HTR-8/SVneo (cell line): ENCODE results near the gene NALCN.

Source experiments
- DNase-seq: peaks from one replicate; pipeline ENCODE4 v3.0.0; 2011; ENCODE audit warnings: low spot score, mixed read lengths; ENCODE audit not compliant: insufficient read length
- FAIRE-seq: peaks from 2 replicates; lab custom pipeline; 2011; peaks lifted over from hg19 to GRCh38; lab: Jason Lieb, UNC

Gene NALCN

GRCh38 chr13:101080616-101081015, 335.7 kb downstream of the NALCN start:
- FAIRE-seq, result no peak
- no peak for DNase-seq

- DNase-seq, result no peak
- no peak for FAIRE-seq
Observed at GRCh38 chr13:101065329-101065728, 351.0 kb downstream of the NALCN start.

DNA sequence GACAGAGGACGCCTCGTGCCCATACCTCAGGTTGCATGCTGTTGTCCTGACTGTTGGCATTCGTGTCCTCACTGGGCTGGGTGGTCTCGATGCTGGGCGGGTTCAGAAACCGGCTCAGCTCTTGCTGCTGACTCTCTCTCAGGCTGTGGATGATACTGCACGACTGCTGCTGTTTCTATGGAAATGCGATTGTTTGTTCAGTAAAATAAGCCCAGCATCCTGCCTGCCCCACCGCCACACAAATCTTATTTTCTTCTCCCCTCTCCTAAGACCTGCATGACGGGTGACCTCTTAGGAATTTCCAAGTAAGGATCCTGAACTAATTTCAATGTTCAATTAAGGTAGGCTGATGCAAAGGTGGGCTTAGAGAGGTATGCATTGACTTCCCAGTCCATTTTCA, 356.5 kb downstream of the NALCN start:
- FAIRE-seq, result no peak

GRCh38 chr13:101058841-101059240, 357.5 kb downstream of the NALCN start:
- no peak for FAIRE-seq
- no peak for DNase-seq

More for the DNA sequence above, 356.5 kb downstream of the NALCN start:
- DNase-seq, result no peak

- FAIRE-seq, result no peak
- no peak for DNase-seq
Observed at GRCh38 chr13:101053301-101054093, 362.8 kb downstream of the NALCN start.

DNA sequence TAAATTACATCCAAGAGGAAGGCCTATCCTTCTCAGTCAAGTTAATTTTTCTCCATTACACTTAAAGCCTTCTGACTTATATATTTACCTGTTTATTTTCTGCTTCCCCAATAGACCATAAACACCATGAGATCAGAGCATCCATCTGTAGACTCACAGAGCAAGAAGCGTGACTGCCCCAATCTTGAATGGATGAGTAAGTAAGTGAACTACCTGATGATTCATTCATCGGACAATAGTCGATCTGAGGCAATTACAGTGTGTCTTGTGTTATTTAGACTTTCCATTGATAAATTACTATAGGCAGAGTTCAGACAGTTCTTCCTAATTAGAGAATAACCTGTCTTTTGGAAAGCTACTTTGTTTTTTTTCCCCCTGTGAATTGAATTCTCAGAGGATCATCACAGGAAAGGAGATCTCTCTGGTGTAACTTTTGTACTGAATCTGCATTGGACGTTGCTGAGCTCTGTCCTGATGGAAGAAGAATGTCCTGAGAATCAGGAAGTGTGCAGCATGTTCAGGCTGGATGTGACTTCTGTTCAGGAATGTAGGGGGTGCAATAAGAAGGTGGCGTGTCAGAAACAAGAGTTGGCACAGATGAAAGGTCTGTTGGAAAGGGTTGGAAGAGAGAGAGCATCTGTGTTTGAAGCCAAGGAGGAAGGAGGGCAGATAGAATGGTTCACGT, 367.0 kb downstream of the NALCN start:
- DNase-seq (no peak), FAIRE-seq (no peak)

GRCh38 chr13:101036546-101036945, 379.8 kb downstream of the NALCN start:
- FAIRE-seq (no peak), DNase-seq (no peak)

DNA sequence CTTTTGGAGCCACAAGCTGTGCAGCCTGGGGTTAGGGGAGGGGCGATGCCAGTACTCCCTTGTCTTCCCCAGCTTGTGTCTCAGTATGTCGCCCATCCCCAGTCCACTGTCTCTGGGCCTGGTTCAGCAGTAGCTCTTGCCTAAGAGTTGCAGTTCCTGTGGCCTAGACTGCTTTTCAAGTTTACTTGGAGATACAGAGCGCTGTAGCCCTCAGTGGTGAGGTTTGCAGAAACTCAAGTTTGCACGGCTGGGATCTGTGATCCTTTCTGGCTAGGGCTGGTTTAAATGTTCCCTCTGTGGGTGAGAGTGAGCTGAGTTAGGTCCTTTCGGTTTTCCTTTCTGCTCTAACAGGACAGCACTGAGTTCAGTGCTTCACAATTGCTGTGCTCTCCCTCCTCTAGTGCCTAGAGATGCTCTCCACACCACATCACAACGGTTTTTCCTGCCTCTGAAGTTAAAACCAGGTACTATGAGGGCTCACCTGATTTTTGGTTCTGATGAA, 381.1 kb downstream of the NALCN start:
- DNase-seq (no peak), FAIRE-seq (no peak)

- FAIRE-seq, result no peak
Observed at GRCh38 chr13:101026736-101027398, 389.4 kb downstream of the NALCN start.

GRCh38 chr13:101026328-101026727, 390.0 kb downstream of the NALCN start:
- FAIRE-seq, result no peak
- DNase-seq, result no peak

More at GRCh38 chr13:101026736-101027398, 389.4 kb downstream of the NALCN start:
- DNase-seq, result no peak

DNA sequence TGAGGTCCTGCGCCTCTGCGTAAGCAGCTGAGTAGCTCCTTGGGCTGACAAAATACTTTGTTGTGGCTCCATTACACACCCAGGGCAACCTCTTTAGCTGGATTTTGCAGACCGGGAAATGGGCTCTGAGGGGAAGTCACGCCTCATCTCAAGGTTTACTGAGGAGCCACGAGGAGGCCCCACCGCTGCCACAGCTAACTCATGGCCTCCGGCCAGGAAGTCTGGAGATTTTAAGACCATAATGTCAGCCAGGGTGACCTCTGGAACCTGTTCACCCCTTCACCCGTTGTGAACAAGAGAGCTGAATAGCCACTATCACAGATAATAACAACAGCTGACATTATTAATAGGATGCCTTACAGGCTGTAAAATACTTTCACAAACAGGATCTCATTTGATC, 390.4 kb downstream of the NALCN start:
- FAIRE-seq, result no peak
- DNase-seq, result no peak

DNA sequence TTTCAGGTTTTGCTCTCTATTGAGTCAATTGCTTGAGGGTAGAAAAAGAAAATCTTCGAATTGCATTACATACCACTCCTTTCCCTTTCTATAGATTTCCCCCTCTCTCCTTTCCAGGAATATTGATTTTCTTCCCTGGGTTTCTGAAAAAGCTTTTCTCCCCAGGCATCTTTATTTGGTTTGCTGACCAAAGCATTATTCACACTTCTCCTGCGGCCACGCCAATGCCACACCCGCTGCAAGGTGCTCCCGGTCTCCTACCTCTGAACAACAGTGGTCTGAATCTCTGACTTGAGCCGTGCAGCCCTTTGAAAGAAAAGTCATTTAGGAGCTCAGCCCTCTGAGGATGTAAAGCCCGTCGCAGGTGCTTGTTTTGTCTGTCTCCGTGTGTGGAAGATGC, 390.8 kb downstream of the NALCN start:
- no peak for FAIRE-seq
- DNase-seq, result no peak

- no peak for FAIRE-seq
- DNase-seq, result no peak
Observed at GRCh38 chr13:101019126-101019525, 397.2 kb downstream of the NALCN start.

DNA sequence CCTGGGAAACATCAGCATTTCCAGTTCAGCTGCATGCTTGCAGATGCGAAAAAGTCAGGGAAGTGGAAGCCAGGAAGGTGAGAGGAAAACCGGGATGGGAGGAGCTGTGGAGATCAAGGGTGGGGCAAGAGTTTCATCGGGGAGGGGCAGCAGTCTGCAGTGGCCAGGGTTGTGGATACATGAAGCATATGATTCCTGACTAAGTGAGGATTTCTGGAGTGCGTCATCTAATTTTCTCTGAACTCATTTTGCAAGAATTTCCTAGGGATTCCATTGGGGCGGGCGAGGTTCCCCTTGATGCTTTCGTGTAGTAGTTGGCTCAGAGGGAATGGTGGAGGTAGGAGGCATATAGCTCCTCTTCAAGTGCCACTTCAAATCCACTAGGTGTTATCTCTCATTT, 397.6 kb downstream of the NALCN start:
- no peak for FAIRE-seq

GRCh38 chr13:101017123-101017872, 399.0 kb downstream of the NALCN start:
- FAIRE-seq, result no peak

More for the DNA sequence above, 397.6 kb downstream of the NALCN start:
- DNase-seq, result peak; percentile 34

GRCh38 chr13:101016475-101016874, 399.8 kb downstream of the NALCN start:
- DNase-seq (no peak), FAIRE-seq (no peak)

More at GRCh38 chr13:101017123-101017872, 399.0 kb downstream of the NALCN start:
- no peak for DNase-seq

DNA sequence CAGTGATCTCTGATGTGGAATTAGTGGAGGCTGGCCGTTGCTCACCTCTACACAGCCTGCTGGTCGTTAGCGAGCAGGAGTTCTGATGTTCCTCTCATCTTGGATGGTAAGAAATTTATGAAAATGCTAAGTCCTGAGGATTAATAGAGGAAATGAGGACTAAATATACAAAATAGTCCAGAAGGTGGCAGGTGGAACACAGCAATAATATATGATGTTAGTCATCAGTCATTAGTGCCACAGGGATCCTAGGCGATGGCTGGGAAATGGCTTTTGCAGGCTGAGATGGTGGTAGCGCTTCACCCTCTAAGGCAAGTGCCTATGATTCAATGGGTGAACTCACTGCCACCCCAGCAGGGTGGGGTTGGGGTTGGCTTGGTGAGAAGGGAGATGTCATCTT, 403.1 kb downstream of the NALCN start:
- DNase-seq, result no peak
- no peak for FAIRE-seq

- FAIRE-seq (no peak), DNase-seq (no peak)
Observed at GRCh38 chr13:101010100-101010499, 406.2 kb downstream of the NALCN start.

DNA sequence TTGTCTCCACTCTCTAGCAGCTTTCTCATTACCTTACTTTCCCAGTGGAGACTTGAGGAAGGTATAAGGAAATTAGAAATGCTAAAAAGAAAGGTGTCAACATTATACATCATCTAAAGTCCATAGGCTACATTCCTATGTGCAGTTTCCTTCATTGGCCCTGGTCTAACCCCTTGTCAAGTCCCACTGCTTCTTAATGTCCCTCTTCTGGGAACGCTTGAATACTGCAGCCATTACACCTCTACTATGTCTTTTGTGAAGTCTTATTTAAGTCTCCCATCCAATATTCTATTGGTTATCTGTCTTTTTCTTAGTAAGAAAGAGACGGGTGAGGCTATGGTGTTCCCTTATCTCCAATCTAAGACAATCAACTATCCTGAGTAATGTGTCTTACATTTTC, 409.1 kb downstream of the NALCN start:
- DNase-seq, result no peak
- FAIRE-seq, result no peak
